Heart left ventricle (tissue), 16 donors: Measurements from ENCODE around the gene PEAK3. TPM values are rescaled to one million over a fixed set of nuclear protein-coding genes. Genes with fewer than 3 reads are reported as not detected.

Source experiments
- ATAC-seq, 4 donors: fragments of 200-7000 bp; cut with Tn5 transposase; one replicate each; pipeline ENCODE4 v1.9.1; 2020 to 2022; ENCODE audit warnings: moderate library complexity in 4 of 4, mild to moderate bottlenecking in 3 of 4, moderate number of reproducible peaks in 1 of 4
- DNase-seq, 5 donors: peaks; one replicate each; pipeline ENCODE4 v3.0.0-alpha.2; 2020
- H3K27ac ChIP-seq, 12 donors: fragments of 200-600 bp; sonication (generic) in 4 of 12; one replicate each; pipeline versions ENCODE4 v1.5.0 to v1.8.0; 2016 to 2022; ENCODE audit warnings: mild to moderate bottlenecking in 2 of 12
- H3K27me3 ChIP-seq, 9 donors: fragments of 200-600 bp; sonication (generic) in 2 of 9; one replicate each; pipeline versions ENCODE4 v1.5.1 to v1.8.0; 2016 to 2022; ENCODE audit warnings: mild to moderate bottlenecking in 3 of 9
- H3K36me3 ChIP-seq, 9 donors: fragments of 200-600 bp; sonication (generic) in 2 of 9; one replicate each; pipeline versions ENCODE4 v1.5.0 to v1.8.0; 2018 to 2022; ENCODE audit warnings: mild to moderate bottlenecking in 2 of 9
- H3K4me1 ChIP-seq, 12 donors: fragments of 200-600 bp; sonication (generic) in 4 of 12; one replicate each; pipeline versions ENCODE4 v1.5.0 to v1.8.0; 2016 to 2022; ENCODE audit warnings: mild to moderate bottlenecking in 3 of 12
- H3K4me3 ChIP-seq, 12 donors: fragments of 200-600 bp; sonication (generic) in 4 of 12; one replicate each; pipeline versions ENCODE4 v1.5.0 to v1.8.0; 2017 to 2022; ENCODE audit warnings: mild to moderate bottlenecking in 9 of 12, moderate library complexity in 4 of 12
- H3K9me3 ChIP-seq, 12 donors: fragments of 200-600 bp; sonication (generic) in 4 of 12; one replicate each; pipeline versions ENCODE4 v1.5.0 to v1.8.0; 2016 to 2022; ENCODE audit warnings: mild to moderate bottlenecking in 1 of 12
- CTCF ChIP-seq, 12 donors: fragments of 200-600 bp; sonication (generic) in 4 of 12; IDR thresholded peaks; one replicate each; pipeline versions ENCODE4 v1.5.0 to v1.8.0; 2018 to 2022; ENCODE audit warnings: antibody characterized with exemption in 12 of 12, mild to moderate bottlenecking in 5 of 12
- POLR2A ChIP-seq, 2 donors: fragments of 450-650 bp; IDR thresholded peaks; one replicate each; pipeline ENCODE4 v1.6.1; 2017; ENCODE audit warnings: antibody characterized with exemption in 2 of 2, mild to moderate bottlenecking in 2 of 2, moderate library complexity in 2 of 2
- WGBS, 4 donors: extraction: QIAGEN DNeasy Blood & Tissue Kit in 2 of 4; methylation state at CpG; one replicate each; pipeline versions ENCODE4 v1.1.5 to v1.1.7; 2013 to 2018; 5-methylcytosine and 5-hydroxymethylcytosine counted together
- intact Hi-C, 10 donors: fragments of 100-400 bp; cut with DNase I; formaldehyde crosslinking; loops; one replicate each; pipeline versions ENCODE4 v1.11.1 to v1.14.2; 2022
- polyA plus RNA-seq, 2 donors: library from polyadenylated mRNA; stranded (reverse); fragments of 200-250 nt; gene quantifications; one replicate each; pipeline ENCODE4 v1.2.3, GENCODE V29; 2013
- total RNA-seq, 9 donors: library from RNA; depleted of rRNA in 2 of 9; stranded (reverse); fragments of >200 nt in 2 of 9; fragmentation: NEBNext Ultra II Directional in 3 of 9; extraction: Animal tissue kit (Norgen Biotek cat#: 25700) in 3 of 9; gene quantifications; one replicate each; pipeline versions ENCODE4 v1.1.0 to v1.2.4, GENCODE V29; 2016 to 2023
- donor health status: ischemic (EF 13 %, LVEDD 7.1; RV severe dilation, severe dysfunction).
- donor health status: healthy with polysubstance abuse.
- donor health status: DM: no; HTN: yes; CAD: no.
- donor health status: DM: no; HTN: no; CAD: no.
- donor health status: ischemic (EF 25% LVEDD 6.9; RV normal size, moderate dysfunction).
- donor health status: ischemic (EF 25% LVEDD 5.7; RV mildly dilated, moderate dysfunction).
- donor health status: healthy.
- donor health status: DM: yes; HTN: yes; CAD: no.
- donor health status: ischemic (EF 35%, LVEDD 5.7; RV mildly dilated, moderate dysfunction).
- donor health status: nonischemic (EF 11% LVEDD 7.7; RV severe dilation, severe dysfunction).
- donor health status: DM: yes; HTN: yes; CAD: no.
- donor health status: PGD.
- donor health status: ischemic (EF 29% LVEDD 5.4; RV normal size, mild dysfunction).
- donor health status: nonischemic (EF 23%, LVEDD 6.1; RV moderate dilation, normal function).

Gene PEAK3
- total and polyA plus RNA-seq, 11 donors = 0.11 to 1.6 (median 0.27) TPM

- Histone ChIP-seq H3K27ac (no peak overlapping the region), H3K4me1 (peaks cover 2 to 43% (median 20%) of the 10 kb centered on the region in 12 donors), H3K9me3 (no peaks in the 10 kb centered on the region), H3K36me3 (peaks cover 0 to 56% (median 47%) of the 10 kb centered on the region in 9 donors), H3K27me3 (no peaks in the 10 kb centered on the region), H3K4me3 (no peak overlapping the region)
- WGBS, 4 donors = 84 to 85% (median 84%) methylated on average over 25 to 30 of the region's 30 CpGs
- TF ChIP-seq CTCF (IDR thresholded peaks at IDR 0.05) = no peak
- no peak for TF ChIP-seq POLR2A (IDR thresholded peaks at IDR 0.05)
- DNase-seq (no peak), ATAC-seq (no peak)
- intact Hi-C loops = loop anchor here in 6 of 10 donors (5.0 to 10.0 kb wide), 4 partner anchors 75 to 162 kb away; partner anchors contain the start of gene AP3D1 (in 1 of the 6)
Measured at GRCh38 chr19:2232286-2233151, 49.5 kb downstream of the PEAK3 start.

- 50 to 76% (median 73%) methylated on average over 9 to 21 of the region's 21 CpGs for WGBS, 4 donors
- DNase-seq = no peak
- intact Hi-C loops = loop anchor here in 6 of 10 donors (5.0 to 10.0 kb wide), 4 partner anchors 74 to 163 kb away; partner anchors contain the start of gene AP3D1 (in 1 of the 6)
- Histone ChIP-seq H3K36me3 (peaks cover 0 to 63% (median 55%) of the 10 kb centered on the region in 9 donors), H3K9me3 (no peaks in the 10 kb centered on the region), H3K4me3 (no peak overlapping the region), H3K4me1 (peaks cover 0 to 38% (median 16%) of the 10 kb centered on the region in 12 donors), H3K27me3 (no peaks in the 10 kb centered on the region), H3K27ac (peak overlapping the region in 4 of 12 donors; percentile 24 to 37 (median 28))
- no peak for ATAC-seq
- TF ChIP-seq CTCF (IDR thresholded peaks at IDR 0.05) (peak in 3 of 12 donors; percentile 7 to 23 (median 8)), POLR2A (IDR thresholded peaks at IDR 0.05) (no peak)
Measured at GRCh38 chr19:2231621-2232221, 50.3 kb downstream of the PEAK3 start.

GRCh38 chr19:2230807-2231533, 51.0 kb downstream of the PEAK3 start:
- H3K27ac ChIP-seq = peak overlapping the region in 5 of 12 donors; percentile 15 to 37 (median 26)

More at GRCh38 chr19:2230807-2231533, 51.0 kb downstream of the PEAK3 start:
- intact Hi-C loops = loop anchor here in 6 of 10 donors (5.0 to 10.0 kb wide), 4 partner anchors 74 to 164 kb away; partner anchors contain the start of gene AP3D1 (in 1 of the 6)
- DNase-seq (no peak), ATAC-seq (peak in 3 of 4 donors; percentile 1 to 3 (median 2))
- H3K4me1 ChIP-seq = peaks cover 0 to 38% (median 16%) of the 10 kb centered on the region in 12 donors
- WGBS, 4 donors = 61 to 73% (median 67%) methylated on average over 7 to 12 of the region's 12 CpGs
- peaks cover 0 to 71% (median 62%) of the 10 kb centered on the region in 9 donors for H3K36me3 ChIP-seq
- H3K9me3 ChIP-seq = no peaks in the 10 kb centered on the region
- no peak overlapping the region for H3K4me3 ChIP-seq
- TF ChIP-seq POLR2A (IDR thresholded peaks at IDR 0.05) = no peak
- no peak for TF ChIP-seq CTCF (IDR thresholded peaks at IDR 0.05)
- no peaks in the 10 kb centered on the region for H3K27me3 ChIP-seq
